ENCODE data around the gene EEF1G.

EEF1G gene

DNA sequence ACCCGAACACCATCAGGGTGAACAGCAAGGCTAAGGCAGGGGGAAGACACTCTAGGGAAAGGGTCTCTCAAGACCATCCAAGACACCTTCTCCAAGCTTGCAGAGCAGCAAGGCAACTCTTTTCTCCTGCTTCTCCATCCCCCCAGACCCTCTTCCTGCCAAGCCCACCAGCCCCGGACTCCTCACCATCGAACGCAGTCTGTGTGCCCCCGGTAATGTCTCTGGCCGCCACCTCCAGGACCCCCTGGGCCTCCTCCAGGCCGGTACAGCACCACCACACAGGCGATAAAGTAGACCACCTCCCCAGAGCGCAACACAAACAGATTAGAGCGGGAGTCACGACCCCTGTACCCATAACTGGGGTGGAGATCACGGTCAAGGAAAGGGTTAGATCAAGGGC is 35.1 kb upstream of the EEF1G start:
- Mint-ChIP-seq H3K4me1 (ENCODE audit: low read depth) (peaks cover 46% of the 10 kb centered on the region), H3K9me3 (ENCODE audit: low read depth) (no peaks in the 10 kb centered on the region), H3K4me3 (peak overlapping the region; percentile 46), H3K27ac (peak overlapping the region; percentile 46), H3K36me3 (peaks cover 2% of the 10 kb centered on the region), H3K27me3 (no peaks in the 10 kb centered on the region)

- no peaks in the 10 kb centered on the region for H3K27me3 Mint-ChIP-seq
- H3K4me3 Mint-ChIP-seq: no peak overlapping the region
- no peaks in the 10 kb centered on the region for H3K9me3 Mint-ChIP-seq (ENCODE audit: low read depth)
- peaks cover 51% of the 10 kb centered on the region for H3K4me1 Mint-ChIP-seq (ENCODE audit: low read depth)
- peaks cover 5% of the 10 kb centered on the region for H3K36me3 Mint-ChIP-seq
- no peak overlapping the region for H3K27ac Mint-ChIP-seq
Measured at GRCh38 chr11:62607714-62608113, 34.0 kb upstream of the EEF1G start.

DNA sequence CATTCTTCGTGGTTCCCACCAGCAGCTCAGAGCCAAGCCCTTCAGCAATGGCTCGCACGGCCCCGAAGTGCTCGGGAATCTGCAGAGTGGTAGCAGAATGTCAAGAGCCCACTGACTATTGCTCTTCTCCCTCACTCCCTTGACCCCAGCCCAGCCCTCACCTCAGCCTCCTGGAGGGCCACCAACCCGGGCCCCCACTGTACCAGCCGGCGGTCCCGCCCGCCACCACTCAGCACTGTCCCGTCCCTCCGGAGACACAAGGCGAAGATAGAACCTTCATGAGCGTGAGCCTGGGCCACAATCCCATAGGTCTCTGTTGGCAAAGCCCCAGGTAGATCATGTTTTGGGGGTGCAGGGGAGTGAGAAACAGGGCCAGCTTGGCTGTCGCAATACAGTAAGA is 32.2 kb upstream of the EEF1G start:
- peaks cover 50% of the 10 kb centered on the region for H3K4me1 Mint-ChIP-seq (ENCODE audit: low read depth)
- no peaks in the 10 kb centered on the region for H3K27me3 Mint-ChIP-seq
- H3K9me3 Mint-ChIP-seq (ENCODE audit: low read depth): no peaks in the 10 kb centered on the region
- no peak overlapping the region for H3K27ac Mint-ChIP-seq
- peaks cover 9% of the 10 kb centered on the region for H3K36me3 Mint-ChIP-seq
- H3K4me3 Mint-ChIP-seq: no peak overlapping the region

DNA sequence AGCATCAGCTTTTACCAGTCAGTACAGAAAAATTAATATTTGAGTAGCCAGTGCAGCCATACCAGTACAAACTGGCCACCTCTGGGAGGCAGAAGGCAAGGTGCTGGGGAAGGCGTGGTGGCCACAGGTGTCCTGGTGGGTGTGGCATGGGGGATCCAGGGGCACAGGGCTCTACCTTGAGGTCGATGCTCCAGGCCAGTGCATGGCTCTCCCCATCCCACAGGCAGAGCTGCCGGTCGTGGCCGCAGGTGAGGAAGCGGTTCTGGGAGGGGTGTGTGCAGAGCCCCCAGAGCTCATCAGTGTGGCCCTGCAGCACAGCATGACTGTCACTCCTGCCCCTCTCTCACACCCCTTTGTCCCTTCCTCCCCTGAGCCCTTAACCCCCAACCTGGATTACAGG is 31.8 kb upstream of the EEF1G start:
- Mint-ChIP-seq H3K4me3 (no peak overlapping the region), H3K27ac (no peak overlapping the region), H3K4me1 (ENCODE audit: low read depth) (peaks cover 49% of the 10 kb centered on the region), H3K27me3 (no peaks in the 10 kb centered on the region), H3K36me3 (peaks cover 10% of the 10 kb centered on the region), H3K9me3 (ENCODE audit: low read depth) (no peaks in the 10 kb centered on the region)

- no peak overlapping the region for H3K27ac Mint-ChIP-seq
- peaks cover 50% of the 10 kb centered on the region for H3K4me1 Mint-ChIP-seq (ENCODE audit: low read depth)
- no peaks in the 10 kb centered on the region for H3K9me3 Mint-ChIP-seq (ENCODE audit: low read depth)
- no peaks in the 10 kb centered on the region for H3K27me3 Mint-ChIP-seq
- no peak overlapping the region for H3K4me3 Mint-ChIP-seq
- peaks cover 19% of the 10 kb centered on the region for H3K36me3 Mint-ChIP-seq
Measured at GRCh38 chr11:62604460-62605120, 30.9 kb upstream of the EEF1G start.

DNA sequence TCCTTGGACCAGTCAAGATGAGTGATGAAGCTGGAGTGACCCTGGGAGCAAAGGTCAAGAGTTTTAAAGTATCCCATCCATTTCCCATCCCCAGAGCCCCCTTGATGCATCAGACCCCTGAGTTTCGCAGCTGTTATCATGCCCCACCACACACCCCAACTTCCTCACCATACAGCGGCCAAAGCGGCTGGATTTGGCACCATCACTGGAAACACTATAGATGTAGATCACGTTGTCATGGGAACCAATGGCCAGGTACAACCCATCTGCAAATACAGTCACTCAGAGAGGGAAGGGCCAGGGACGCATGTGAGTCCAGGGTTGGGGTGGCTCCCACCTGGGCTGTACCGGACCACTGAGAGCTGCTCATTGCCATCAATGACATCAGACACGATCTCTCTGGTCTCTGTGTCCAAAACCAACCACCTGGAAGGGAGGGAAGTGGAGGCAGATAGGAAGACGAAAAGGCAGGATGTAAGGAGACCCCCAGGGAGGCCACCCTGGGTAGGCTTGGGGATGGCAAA is 30.1 kb upstream of the EEF1G start:
- H3K27ac Mint-ChIP-seq: peak overlapping the region; percentile 41
- H3K4me1 Mint-ChIP-seq (ENCODE audit: low read depth): peaks cover 51% of the 10 kb centered on the region
- H3K27me3 Mint-ChIP-seq: no peaks in the 10 kb centered on the region
- H3K4me3 Mint-ChIP-seq: peak overlapping the region; percentile 66
- H3K36me3 Mint-ChIP-seq: peaks cover 22% of the 10 kb centered on the region
- H3K9me3 Mint-ChIP-seq (ENCODE audit: low read depth): no peaks in the 10 kb centered on the region

DNA sequence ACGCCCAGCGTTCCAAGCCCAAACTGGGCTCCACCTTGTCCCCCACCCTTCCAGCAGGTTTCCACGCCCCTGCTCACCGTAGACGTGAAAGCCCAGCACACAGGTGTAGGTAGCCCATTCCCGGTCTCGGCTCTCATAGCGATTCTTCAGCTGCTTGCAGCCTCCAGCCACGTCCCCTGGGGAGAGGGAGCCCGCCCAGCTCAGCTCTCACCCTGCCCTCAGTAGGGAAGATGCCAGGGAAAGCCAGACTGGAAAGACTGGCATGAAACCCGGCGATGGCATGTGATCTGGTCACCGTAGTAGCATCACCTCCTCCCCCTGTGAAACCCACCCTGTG is 29.3 kb upstream of the EEF1G start:
- H3K27me3 Mint-ChIP-seq: no peaks in the 10 kb centered on the region
- peaks cover 23% of the 10 kb centered on the region for H3K36me3 Mint-ChIP-seq
- H3K4me3 Mint-ChIP-seq: peak overlapping the region; percentile 66
- H3K4me1 Mint-ChIP-seq (ENCODE audit: low read depth): peaks cover 54% of the 10 kb centered on the region
- H3K9me3 Mint-ChIP-seq (ENCODE audit: low read depth): no peaks in the 10 kb centered on the region
- H3K27ac Mint-ChIP-seq: no peak overlapping the region

GRCh38 chr11:62602141-62603071 is 28.7 kb upstream of the EEF1G start:
- H3K4me1 Mint-ChIP-seq (ENCODE audit: low read depth): peaks cover 53% of the 10 kb centered on the region
- no peaks in the 10 kb centered on the region for H3K9me3 Mint-ChIP-seq (ENCODE audit: low read depth)
- peak overlapping the region; percentile 95 for H3K27ac Mint-ChIP-seq
- no peaks in the 10 kb centered on the region for H3K27me3 Mint-ChIP-seq
- peak overlapping the region; percentile 93 for H3K4me3 Mint-ChIP-seq
- H3K36me3 Mint-ChIP-seq: peaks cover 27% of the 10 kb centered on the region

DNA sequence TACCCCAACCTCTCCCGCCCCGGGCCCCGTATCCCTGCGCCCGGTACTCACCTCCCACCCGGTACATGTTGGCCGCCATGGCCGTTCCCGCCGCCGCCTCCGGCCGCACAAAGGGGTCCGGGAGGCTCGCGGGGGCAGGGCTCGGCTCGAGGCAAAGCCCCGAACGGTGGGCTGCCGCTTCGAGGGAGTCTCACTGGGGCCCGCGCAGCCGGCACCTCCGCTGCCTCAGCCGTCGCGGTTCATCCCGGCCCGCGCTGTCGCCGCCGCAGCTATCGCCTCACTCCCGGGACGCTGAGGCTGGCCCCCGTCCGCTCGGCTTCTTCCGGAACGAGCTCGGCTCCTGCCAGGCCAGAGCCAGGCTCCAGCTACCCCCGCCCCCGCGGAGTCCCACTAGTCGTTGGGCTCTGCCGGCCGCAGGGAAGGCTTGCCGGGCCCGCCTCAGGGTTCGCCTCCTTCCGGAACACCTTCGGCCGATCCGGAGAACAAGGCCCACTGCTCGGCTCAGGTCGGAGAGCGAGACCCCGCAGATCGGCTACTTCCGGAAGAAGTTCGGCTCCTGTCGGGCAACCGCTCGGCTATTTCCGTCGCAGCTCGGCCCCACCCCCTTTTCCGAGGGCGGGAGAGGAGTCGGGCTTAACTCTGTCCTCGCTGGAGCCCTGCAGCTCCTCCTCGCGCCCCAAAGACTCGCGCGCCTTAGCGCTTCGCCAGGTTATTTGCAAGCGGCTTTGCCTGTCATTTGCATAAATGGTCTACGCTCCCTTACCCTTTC is 27.9 kb upstream of the EEF1G start, which contains the start of gene MTA2:
Gene MTA2, minus strand, starts transcription at position 494 of the 769 bp plus-strand sequence. Its CDS starts 415 bp downstream, at position 79.
- Mint-ChIP-seq H3K9me3 (ENCODE audit: low read depth) (no peaks in the 10 kb centered on the region), H3K36me3 (peaks cover 27% of the 10 kb centered on the region), H3K27ac (peak within 1 kb of the TSS; percentile 95), H3K4me1 (ENCODE audit: low read depth) (peaks cover 55% of the 10 kb centered on the region), H3K4me3 (peak within 1 kb of the TSS; percentile 93), H3K27me3 (no peaks in the 10 kb centered on the region)

DNA sequence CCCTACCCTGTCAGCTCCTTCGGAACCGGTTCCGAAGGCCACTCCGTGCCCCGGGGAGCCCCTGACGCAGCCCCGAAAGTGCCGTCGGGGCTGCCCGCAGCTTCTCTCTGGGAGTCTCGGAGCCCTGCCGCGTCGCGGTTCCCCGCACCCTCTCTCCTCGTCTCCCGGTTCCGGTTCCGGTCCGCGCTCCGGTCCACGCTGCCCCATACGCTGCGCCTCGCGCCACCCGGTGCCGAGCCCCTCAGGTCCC is 27.4 kb upstream of the EEF1G start:
- Mint-ChIP-seq H3K27ac (peak overlapping the region; percentile 95), H3K27me3 (no peaks in the 10 kb centered on the region), H3K9me3 (ENCODE audit: low read depth) (no peaks in the 10 kb centered on the region), H3K36me3 (peaks cover 25% of the 10 kb centered on the region), H3K4me1 (ENCODE audit: low read depth) (peaks cover 53% of the 10 kb centered on the region), H3K4me3 (peak overlapping the region; percentile 93)

DNA sequence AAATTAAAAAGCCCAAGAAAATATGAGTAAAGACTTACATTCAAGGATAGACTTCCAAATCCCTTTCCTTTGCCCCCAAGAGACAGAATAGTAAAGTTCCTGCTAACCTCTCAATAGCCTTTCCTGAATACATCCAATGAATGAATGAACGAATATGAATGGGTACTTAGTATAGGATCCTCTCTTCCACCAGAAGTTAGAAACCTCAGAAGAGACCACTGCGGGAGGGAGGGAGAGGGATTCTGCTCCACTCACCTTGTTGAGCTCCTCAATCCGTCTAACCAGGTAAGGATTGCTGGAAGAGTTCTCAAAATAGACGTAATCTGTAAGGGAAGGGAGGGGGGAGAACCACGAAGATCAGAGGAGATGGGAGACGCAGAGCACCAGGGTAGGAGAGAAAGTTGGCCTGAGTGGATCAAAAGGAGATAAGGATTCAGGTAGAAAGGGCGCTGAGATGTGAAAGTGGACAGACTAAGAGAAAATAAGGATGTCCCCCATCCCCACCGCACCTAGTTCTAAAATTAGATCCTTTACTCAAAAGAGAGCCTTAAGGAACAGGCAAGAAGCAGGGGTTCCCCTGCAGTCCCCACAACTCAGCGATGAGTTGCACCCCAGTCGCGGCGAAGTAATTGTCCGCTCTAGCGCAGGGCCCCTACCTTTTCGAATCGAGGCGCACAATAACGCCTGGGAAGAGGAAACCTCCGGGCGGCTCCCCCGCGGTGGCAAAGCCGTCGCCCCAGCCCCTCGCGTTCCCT is 26.9 kb upstream of the EEF1G start:
- Mint-ChIP-seq H3K4me1 (ENCODE audit: low read depth) (peaks cover 53% of the 10 kb centered on the region), H3K9me3 (ENCODE audit: low read depth) (no peaks in the 10 kb centered on the region), H3K36me3 (peaks cover 25% of the 10 kb centered on the region), H3K27me3 (no peaks in the 10 kb centered on the region), H3K27ac (peak overlapping the region; percentile 95), H3K4me3 (peak overlapping the region; percentile 93)

DNA sequence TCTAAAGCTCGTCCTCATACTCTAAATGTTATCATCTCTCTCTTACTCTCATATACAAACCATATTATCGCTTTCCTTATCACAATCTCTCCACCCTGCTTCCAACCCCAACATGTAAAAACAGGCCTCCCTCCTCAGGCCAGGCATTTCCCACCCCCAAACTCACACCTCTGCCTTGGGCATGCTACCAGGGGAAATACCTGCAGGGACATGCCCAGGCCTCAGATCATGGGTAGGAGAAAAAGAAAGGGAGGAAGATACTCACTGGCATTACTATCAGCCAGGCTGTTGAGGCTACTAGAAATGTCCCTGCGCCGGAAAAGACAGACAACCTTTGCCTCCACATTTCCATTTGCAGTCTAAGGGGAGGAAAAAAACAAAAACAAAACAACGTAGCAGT is 26.2 kb upstream of the EEF1G start:
- Mint-ChIP-seq H3K4me3 (peak overlapping the region; percentile 93), H3K4me1 (ENCODE audit: low read depth) (peaks cover 52% of the 10 kb centered on the region), H3K36me3 (peaks cover 25% of the 10 kb centered on the region), H3K9me3 (ENCODE audit: low read depth) (no peaks in the 10 kb centered on the region), H3K27me3 (no peaks in the 10 kb centered on the region), H3K27ac (peak overlapping the region; percentile 95)

- Mint-ChIP-seq H3K36me3 (peaks cover 25% of the 10 kb centered on the region), H3K9me3 (ENCODE audit: low read depth) (no peaks in the 10 kb centered on the region)
Measured at GRCh38 chr11:62599069-62599696, 25.5 kb upstream of the EEF1G start.

DNA sequence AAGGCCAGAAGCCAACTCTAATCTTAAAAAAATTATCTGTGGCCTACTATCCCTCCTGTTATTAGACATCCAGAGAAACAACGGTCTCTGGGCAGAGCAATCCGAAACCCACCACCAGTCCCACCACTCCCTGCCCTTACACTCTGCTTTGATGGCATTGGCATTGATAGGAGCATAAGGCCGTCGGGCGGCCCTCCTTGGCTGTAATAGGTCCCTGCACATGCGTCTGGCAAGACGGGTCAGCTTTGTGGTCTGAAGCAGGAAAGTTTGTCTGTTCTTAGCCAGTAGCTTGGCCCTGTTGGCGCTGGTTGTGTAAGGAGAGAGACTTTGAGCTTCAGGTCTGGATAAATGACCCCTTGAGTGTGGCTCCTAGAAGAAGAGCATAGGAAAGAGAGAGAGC is 21.4 kb upstream of the EEF1G start:
- peaks cover 60% of the 10 kb centered on the region for H3K4me1 Mint-ChIP-seq (ENCODE audit: low read depth)

More at GRCh38 chr11:62599069-62599696, 25.5 kb upstream of the EEF1G start:
- Mint-ChIP-seq H3K27ac (peak overlapping the region; percentile 95), H3K27me3 (no peaks in the 10 kb centered on the region), H3K4me3 (peak overlapping the region; percentile 93), H3K4me1 (ENCODE audit: low read depth) (peaks cover 58% of the 10 kb centered on the region)

More for the DNA sequence above, 21.4 kb upstream of the EEF1G start:
- H3K27ac Mint-ChIP-seq: no peak overlapping the region
- no peaks in the 10 kb centered on the region for H3K27me3 Mint-ChIP-seq
- peaks cover 18% of the 10 kb centered on the region for H3K36me3 Mint-ChIP-seq
- no peaks in the 10 kb centered on the region for H3K9me3 Mint-ChIP-seq (ENCODE audit: low read depth)
- H3K4me3 Mint-ChIP-seq: no peak overlapping the region

Data from activated naive CD8-positive, alpha-beta T cell (primary cell).